H1 (cell line): Measurements from ENCODE around the gene ARHGEF11. TPM values are rescaled to one million over a fixed set of nuclear protein-coding genes. Genes with fewer than 3 reads are reported as not detected.

Source experiments
- CTCF ChIA-PET: fragments of 300-600 bp; sonication (Branson Sonifier 250); formaldehyde crosslinking; loops from one replicate; lab custom pipeline; 2021; ENCODE audit not compliant: partially characterized antibody; lab: Charles Lee
- POLR2A ChIA-PET: fragments of 300-600 bp; sonication (Branson Sonifier 250); formaldehyde crosslinking; loops from one replicate; lab custom pipeline; 2021; ENCODE audit warnings: inconsistent platforms; ENCODE audit not compliant: partially characterized antibody; lab: Charles Lee
- DNase-seq, 2 experiments: peaks; one replicate each; pipeline versions ENCODE4 v3.0.0 to v3.0.0-alpha.2; 2010 to 2022; ENCODE audit warnings: low spot score in 2 of 2, low read depth in 1 of 2, mixed read lengths in 1 of 2
- FAIRE-seq: peaks from 2 replicates; lab custom pipeline; 2011; peaks lifted over from hg19 to GRCh38; lab: Jason Lieb, UNC
- H2AFZ ChIP-seq: 2 replicates; pipeline ENCODE4 v1.8.1; 2012; ENCODE audit warnings: low read length, inconsistent platforms
- H2AK5ac ChIP-seq: 2 replicates; pipeline ENCODE4 v1.6.1; 2013; ENCODE audit warnings: low read depth, low read length
- H2BK120ac ChIP-seq: replicated peaks from 2 replicates; pipeline ENCODE3; 2013; ENCODE audit warnings: low read depth, low read length, inconsistent platforms
- H2BK12ac ChIP-seq: 2 replicates; pipeline ENCODE4 v1.6.1; 2013; ENCODE audit warnings: low read depth, low read length
- H2BK15ac ChIP-seq: 2 replicates; pipeline ENCODE4 v1.6.1; 2013; ENCODE audit warnings: low read length
- H2BK20ac ChIP-seq: 2 replicates; pipeline ENCODE4 v1.6.1; 2013; ENCODE audit warnings: low read length
- H2BK5ac ChIP-seq: 2 replicates; pipeline ENCODE4 v1.6.1; 2013; ENCODE audit warnings: low read depth, low read length
- H3K14ac ChIP-seq: 2 replicates; pipeline ENCODE4 v1.6.1; 2013; ENCODE audit warnings: inconsistent platforms; ENCODE audit not compliant: insufficient read length
- H3K18ac ChIP-seq: 2 replicates; pipeline ENCODE4 v1.6.1; 2013; ENCODE audit warnings: low read length; ENCODE audit errors: extremely low read depth
- H3K23ac ChIP-seq: 2 replicates; pipeline ENCODE4 v1.6.1; 2013; ENCODE audit warnings: inconsistent platforms; ENCODE audit not compliant: insufficient read length
- H3K23me2 ChIP-seq: 2 replicates; pipeline ENCODE4 v1.6.1; 2013; ENCODE audit warnings: low read depth, low read length
- H3K27ac ChIP-seq: 2 replicates; pipeline ENCODE4 v1.6.1; 2011; ENCODE audit warnings: low read depth, low read length, inconsistent platforms
- H3K27me3 ChIP-seq, 4 experiments: replicated peaks in 1 of 4; 1 replicate in 1 of 4; 2 replicates in 3 of 4; pipeline versions ENCODE4 v1.6.1 to v1.8.1; 2011 to 2013; ENCODE audit warnings: low read length in 3 of 4, mild to moderate bottlenecking in 3 of 4, inconsistent platforms in 2 of 4, mixed read lengths in 2 of 4, moderate library complexity in 1 of 4; ENCODE audit not compliant: control insufficient read depth in 3 of 4, insufficient read depth in 3 of 4; ENCODE audit errors: extremely low read depth in 1 of 4
- H3K36me3 ChIP-seq, 4 experiments: 2 replicates each; pipeline versions ENCODE4 v1.6.1 to v1.8.1; 2011 to 2013; ENCODE audit warnings: mild to moderate bottlenecking in 4 of 4, low read length in 3 of 4, moderate library complexity in 2 of 4, control low read depth in 1 of 4, inconsistent platforms in 1 of 4; ENCODE audit not compliant: insufficient read depth in 4 of 4, control insufficient read depth in 2 of 4
- H3K4ac ChIP-seq: replicated peaks from 2 replicates; pipeline ENCODE3; 2013; ENCODE audit warnings: low read length, low read depth, mixed read lengths, inconsistent platforms; ENCODE audit not compliant: insufficient read length
- H3K4me1 ChIP-seq, 4 experiments: replicated peaks in 1 of 4; 1 replicate in 1 of 4; 2 replicates in 3 of 4; pipeline versions ENCODE4 v1.6.1 to v1.8.1; 2011 to 2013; ENCODE audit warnings: low read length in 3 of 4, inconsistent platforms in 2 of 4, mixed read lengths in 1 of 4; ENCODE audit not compliant: insufficient read depth in 4 of 4, control insufficient read depth in 3 of 4
- H3K4me2 ChIP-seq, 2 experiments: 2 replicates each; pipeline versions ENCODE4 v1.6.1 to v1.8.1; 2011 to 2013; ENCODE audit warnings: low read depth in 2 of 2, low read length in 2 of 2, control low read depth in 1 of 2, inconsistent platforms in 1 of 2, mild to moderate bottlenecking in 1 of 2; ENCODE audit not compliant: insufficient read depth in 1 of 2
- H3K4me3 ChIP-seq, 4 experiments: fragments of 200-600, 300-600 bp in 1 of 4; sonication (generic), shearing (Covaris generic), sonication (Bioruptor Twin) in 1 of 4; 2 replicates each; pipeline versions ENCODE4 v1.5.1 to v1.8.1; 2011 to 2016; ENCODE audit warnings: low read length in 4 of 4, low read depth in 3 of 4, control low read depth in 2 of 4, inconsistent platforms in 2 of 4, mild to moderate bottlenecking in 2 of 4, mixed read lengths in 1 of 4, moderate library complexity in 1 of 4; ENCODE audit not compliant: insufficient read depth in 2 of 4; ENCODE audit errors: extremely low read depth in 1 of 4
- H3K56ac ChIP-seq: replicated peaks from 2 replicates; pipeline ENCODE3; 2013; ENCODE audit warnings: low read depth, mild to moderate bottlenecking, mixed read lengths, low read length, inconsistent platforms; ENCODE audit not compliant: insufficient read length
- H3K79me1 ChIP-seq: 2 replicates; pipeline ENCODE4 v1.6.1; 2013; ENCODE audit warnings: low read depth, low read length, control low read depth
- H3K79me2 ChIP-seq, 2 experiments: 2 replicates each; pipeline versions ENCODE4 v1.6.1 to v1.8.1; 2012 to 2013; ENCODE audit warnings: low read length in 2 of 2, mild to moderate bottlenecking in 2 of 2, inconsistent platforms in 1 of 2; ENCODE audit not compliant: insufficient read depth in 2 of 2, control insufficient read depth in 1 of 2
- H3K9ac ChIP-seq, 4 experiments: replicated peaks in 1 of 4; 1 replicate in 1 of 4; 2 replicates in 3 of 4; pipeline versions ENCODE4 v1.6.1 to v1.8.1; 2011 to 2013; ENCODE audit warnings: low read depth in 3 of 4, low read length in 3 of 4, control low read depth in 2 of 4, mild to moderate bottlenecking in 2 of 4, moderate library complexity in 2 of 4, inconsistent platforms in 1 of 4; ENCODE audit errors: extremely low read depth in 1 of 4
- H3K9me3 ChIP-seq, 2 experiments: 2 replicates each; pipeline versions ENCODE4 v1.6.1 to v1.8.1; 2012 to 2013; ENCODE audit warnings: mild to moderate bottlenecking in 2 of 2, moderate library complexity in 2 of 2, control low read depth in 1 of 2, inconsistent platforms in 1 of 2, low read depth in 1 of 2, low read length in 1 of 2, mixed read lengths in 1 of 2; ENCODE audit not compliant: insufficient read depth in 2 of 2
- H4K20me1 ChIP-seq, 2 experiments: replicated peaks in 1 of 2; 2 replicates each; pipeline versions ENCODE3 to v1.8.1; 2011 to 2013; ENCODE audit warnings: inconsistent platforms in 2 of 2, low read length in 2 of 2, mild to moderate bottlenecking in 1 of 2; ENCODE audit not compliant: insufficient read depth in 2 of 2, control insufficient read depth in 1 of 2
- H4K5ac ChIP-seq: 2 replicates; pipeline ENCODE4 v1.6.1; 2013; ENCODE audit warnings: low read length, low read depth, mixed read lengths, inconsistent platforms; ENCODE audit not compliant: insufficient read length
- H4K8ac ChIP-seq: 2 replicates; pipeline ENCODE4 v1.8.0; 2013; ENCODE audit warnings: mild to moderate bottlenecking, moderate library complexity, low read length, inconsistent platforms; ENCODE audit not compliant: insufficient read depth; ENCODE audit errors: extremely low read depth
- H4K91ac ChIP-seq: replicated peaks from 2 replicates; pipeline ENCODE3; 2013; ENCODE audit warnings: low read length, mixed read lengths, inconsistent platforms; ENCODE audit not compliant: insufficient read length
- BACH1 ChIP-seq: IDR thresholded peaks from 2 replicates; pipeline ENCODE4 v1.6.1; 2012; ENCODE audit warnings: low read length, improper control_type of control experiment
- EP300 ChIP-seq, 2 experiments: IDR thresholded peaks; 1 replicate in 1 of 2; 2 replicates in 1 of 2; pipeline ENCODE4 v1.6.1; 2011 to 2012; ENCODE audit warnings: low read depth in 2 of 2, low read length in 2 of 2, mild to moderate bottlenecking in 2 of 2, borderline replicate concordance in 1 of 2, inconsistent platforms in 1 of 2, moderate library complexity in 1 of 2
- EZH2 ChIP-seq: fragments of 200-600 bp; sonication (generic); IDR thresholded peaks from 2 replicates; pipeline ENCODE4 v1.7.1; 2012; ENCODE audit warnings: low read depth, mild to moderate bottlenecking, moderate library complexity, low read length, inconsistent platforms; ENCODE audit not compliant: severe bottlenecking
- GABPA ChIP-seq: IDR thresholded peaks from 2 replicates; pipeline ENCODE4 v1.6.1; 2011; ENCODE audit warnings: mild to moderate bottlenecking, low read length, moderate library complexity, borderline replicate concordance; ENCODE audit not compliant: insufficient read depth
- RXRA ChIP-seq: IDR thresholded peaks from 2 replicates; pipeline ENCODE4 v1.6.1; 2011; ENCODE audit warnings: low read depth, mild to moderate bottlenecking, low read length, moderate library complexity; ENCODE audit not compliant: insufficient read depth
- SP1 ChIP-seq: IDR thresholded peaks from 2 replicates; pipeline ENCODE4 v1.6.1; 2011; ENCODE audit warnings: low read depth, low read length
- SP2 ChIP-seq: IDR thresholded peaks from 2 replicates; pipeline ENCODE4 v1.6.1; 2012; ENCODE audit warnings: mild to moderate bottlenecking, low read length, inconsistent platforms
- SP4 ChIP-seq: IDR thresholded peaks from 2 replicates; pipeline ENCODE4 v1.6.1; 2012; ENCODE audit warnings: low read length, inconsistent platforms
- SRF ChIP-seq: IDR thresholded peaks from 2 replicates; pipeline ENCODE4 v1.6.1; 2011; ENCODE audit warnings: mild to moderate bottlenecking, low read depth, low read length, moderate library complexity
- USF2 ChIP-seq: IDR thresholded peaks from 2 replicates; pipeline ENCODE4 v1.6.1; 2011; ENCODE audit warnings: low read length, improper control_type of control experiment
- ZNF274 ChIP-seq: IDR thresholded peaks from 2 replicates; pipeline ENCODE4 v1.7.0; 2012; ENCODE audit warnings: low read length, borderline replicate concordance; ENCODE audit errors: extremely low read depth
- WGBS, 2 experiments: shearing (Covaris generic) in 1 of 2; methylation state at CpG; one replicate each; pipeline versions ENCODE4 v1.1.6 to v1.1.7; 2013 to 2015; ENCODE audit warnings: low lambda C conversion rate in 2 of 2, mixed read lengths in 2 of 2, inconsistent platforms in 1 of 2, low coverage in 1 of 2, missing lambda C conversion rate in 1 of 2; ENCODE audit not compliant: insufficient replicate concordance in 2 of 2, insufficient coverage in 1 of 2, insufficient read length in 1 of 2; ENCODE audit errors: extremely low coverage in 1 of 2, missing lambda C conversion rate in 1 of 2; 5-methylcytosine and 5-hydroxymethylcytosine counted together
- polyA plus RNA-seq, 7 experiments: library from polyadenylated mRNA; depleted of rRNA in 3 of 7; stranded (reverse) in 5 of 7; unstranded in 2 of 7; fragments of >200 nt in 5 of 7; fragments of 200-250 nt in 2 of 7; gene quantifications; 1 replicate in 5 of 7; 2 replicates in 1 of 7; 4 replicates in 1 of 7; pipeline versions ENCODE4 v1.2.1 to v1.2.3, GENCODE V29; 2011 to 2013; ENCODE audit warnings: missing spikeins in 2 of 7, mixed read lengths in 2 of 7
- total RNA-seq: library from RNA; stranded (reverse); fragmentation: NEBNext Ultra II Directional; extraction: Animal tissue kit (Norgen Biotek cat#: 25700); gene quantifications from 2 replicates; pipeline ENCODE4 v1.2.1, GENCODE V29; 2021

The ARHGEF11 gene
- total and polyA plus RNA-seq, 2 of the 8 experiments (the other 6 are each of a cell fraction or from before 2014, with no cell fraction given): 19.9 to 33.1 TPM

GRCh38 chr1:156951371-156951770 is 94.2 kb downstream of the ARHGEF11 start:
- Histone ChIP-seq H2BK5ac (no peak overlapping the region), H3K4me2 (no peak overlapping the region), H3K9me3 (no peaks in the 10 kb centered on the region), H4K20me1 (peaks cover 3 to 4% of the 10 kb centered on the region in 2 experiments), H3K23ac (no peak overlapping the region), H3K23me2 (no peaks in the 10 kb centered on the region), H3K9ac (no peak overlapping the region), H2BK20ac (no peak overlapping the region), H4K8ac (no peak overlapping the region), H2AFZ (no peak overlapping the region), H2AK5ac (no peak overlapping the region), H3K56ac (no peak overlapping the region), H3K79me1 (no peaks in the 10 kb centered on the region), H3K4me1 (no peaks in the 10 kb centered on the region), H3K79me2 (no peaks in the 10 kb centered on the region), H2BK15ac (no peak overlapping the region), H3K36me3 (peaks cover 11 to 69% (median 34%) of the 10 kb centered on the region in 4 experiments; a peak in 7 of 8 replicates), H2BK120ac (no peak overlapping the region), H3K14ac (no peak overlapping the region), H3K4me3 (no peak overlapping the region), H3K27ac (no peak overlapping the region), H4K91ac (no peak overlapping the region), H3K27me3 (no peaks in the 10 kb centered on the region), H3K4ac (no peak overlapping the region), H4K5ac (no peak overlapping the region), H3K18ac (no peak overlapping the region), H2BK12ac (no peak overlapping the region)
- 94% methylated on average over 5 of the region's 5 CpGs; no CpG with 5 or more reads in 1 of the 2 experiments for WGBS, 2 experiments
- DNase-seq (no peak), FAIRE-seq (no peak)
- CTCF ChIA-PET: interaction anchor here (1.0 to 5.0 kb wide), 4 partner anchors 9 to 205 kb away, joined by 3 to 31 read pairs (median 6); no protein-coding TSS in a partner anchor
- POLR2A ChIA-PET: no interaction called here
- no peak for TF ChIP-seq EP300 (IDR thresholded peaks at IDR 0.05; ENCODE audit: borderline replicate concordance in 1 of 2, low read depth in 2 of 2, low read length in 2 of 2)
- TF ChIP-seq SP2: no peak
- no peak for TF ChIP-seq EZH2
- TF ChIP-seq GABPA: no peak
- no peak for TF ChIP-seq RXRA
- no peak for TF ChIP-seq USF2
- TF ChIP-seq SP4: no peak
- no peak for TF ChIP-seq BACH1
- TF ChIP-seq SRF: no peak
- no peak for TF ChIP-seq ZNF274
- no peak for TF ChIP-seq SP1
